GM21619 (cell line): Measurements from ENCODE around the gene NAA80.
"Not testable (repeated sequence)": the region's sequence is repeated elsewhere in the genome, so short reads cannot be mapped to it uniquely, and the experiment has no call there.

Source experiments
- ATAC-seq: cut with Tn5 transposase; IDR thresholded peaks from one replicate; pipeline ENCODE4 v1.9.1; 2021; ENCODE audit not compliant: unreplicated experiment

NAA80 gene

GRCh38 chr3:50316657-50317242 lies 17.5 kb upstream of the NAA80 start:
- ATAC-seq, result no peak

- ATAC-seq, result no peak
Measured at GRCh38 chr3:50314816-50315215, 15.6 kb upstream of the NAA80 start.

DNA sequence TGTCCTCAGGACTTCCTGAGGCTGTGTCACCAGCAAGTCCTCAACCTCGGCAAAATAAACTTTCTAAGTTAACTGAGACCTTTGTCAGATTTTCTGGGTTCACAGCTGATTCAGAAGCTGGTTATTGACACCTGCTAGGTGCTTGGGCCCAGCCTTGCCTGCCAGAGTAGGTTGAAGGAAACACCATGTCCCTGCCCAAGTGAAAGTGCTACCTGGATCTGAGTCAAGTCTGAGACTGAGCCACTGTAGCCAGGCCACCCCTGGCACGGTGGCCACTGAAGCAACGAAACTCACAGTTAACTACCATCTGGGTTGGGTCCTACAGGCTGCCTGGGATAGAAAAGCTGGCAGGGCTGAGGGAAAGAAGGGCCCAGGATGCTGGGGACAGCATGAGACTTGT lies 15.1 kb upstream of the NAA80 start:
- no peak for ATAC-seq

- not testable (repeated sequence) for ATAC-seq
Measured at GRCh38 chr3:50312041-50312440, 12.8 kb upstream of the NAA80 start.

DNA sequence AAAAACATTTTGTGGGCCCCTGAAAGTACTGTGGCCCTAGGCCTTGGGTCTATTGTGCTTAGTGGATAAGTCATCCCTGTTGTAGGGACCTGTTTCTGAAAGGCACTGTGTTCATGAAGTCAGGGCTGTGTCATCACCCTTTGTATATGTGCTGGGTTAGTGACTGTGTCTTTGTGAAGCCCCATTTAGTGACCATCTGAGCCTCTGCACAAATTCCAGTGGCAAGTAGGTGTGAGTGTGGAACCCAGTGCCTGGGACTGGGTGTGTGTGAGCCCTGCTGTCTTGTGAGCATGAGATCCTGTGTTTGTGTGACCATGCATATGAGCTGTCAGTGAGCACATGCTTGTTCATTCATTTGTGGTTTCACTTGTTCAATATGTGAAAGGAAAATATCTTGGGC lies 5.4 kb upstream of the NAA80 start:
- no peak for ATAC-seq

GRCh38 chr3:50303013-50303815 lies 4.0 kb upstream of the NAA80 start, which contains the start of gene HYAL1:
Gene HYAL1, minus strand, starts transcription at chr3:50303574. Its CDS starts 618 bp downstream, at chr3:50302956.
- ATAC-seq, result no peak

DNA sequence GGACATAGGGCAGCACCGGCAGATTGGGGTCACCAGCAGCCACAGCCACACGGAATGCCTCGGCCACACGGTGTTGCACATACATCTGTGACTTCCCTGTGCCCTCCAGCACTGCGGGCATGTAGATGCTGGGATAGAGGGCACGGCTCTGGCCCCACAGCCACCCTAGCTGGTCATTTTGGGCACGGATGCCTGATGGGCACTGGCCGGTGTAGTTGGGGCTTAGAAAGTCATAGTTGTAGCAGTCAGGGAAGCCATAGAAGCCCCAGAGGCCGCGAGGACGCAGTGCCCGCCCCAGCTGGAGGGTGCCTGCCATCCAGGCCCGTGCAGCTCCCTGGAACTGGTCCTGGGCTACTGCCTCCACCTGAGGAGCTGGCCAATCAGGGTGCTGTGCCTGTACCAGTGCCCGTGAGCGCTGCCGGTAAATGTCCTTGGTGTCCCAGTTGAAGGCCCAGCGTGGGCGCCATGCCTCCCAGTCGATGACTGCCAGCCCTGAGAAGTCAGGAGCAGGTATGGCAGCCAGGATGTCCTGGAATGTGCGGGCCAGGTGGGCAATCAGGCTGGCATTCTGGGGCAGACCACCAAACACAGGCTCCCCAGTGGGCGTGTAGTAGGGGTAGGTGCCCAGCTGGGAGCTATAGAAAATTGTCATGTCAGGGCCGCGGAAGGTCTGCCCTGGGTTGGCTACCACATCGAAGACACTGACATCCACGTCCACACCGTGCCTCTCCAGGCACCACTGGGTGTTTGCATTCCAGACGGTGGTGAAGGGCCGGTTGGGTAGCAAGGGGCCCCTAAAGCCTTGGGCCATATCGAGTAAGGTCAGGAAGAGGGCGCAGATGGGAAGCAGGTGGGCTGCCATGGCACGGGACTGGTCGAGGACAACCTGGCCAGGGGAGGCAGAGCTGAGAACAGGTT lies 3.1 kb upstream of the NAA80 start:
- ATAC-seq, result no peak

GRCh38 chr3:50300681-50301254 lies 1.6 kb upstream of the NAA80 start:
- ATAC-seq, result no peak

DNA sequence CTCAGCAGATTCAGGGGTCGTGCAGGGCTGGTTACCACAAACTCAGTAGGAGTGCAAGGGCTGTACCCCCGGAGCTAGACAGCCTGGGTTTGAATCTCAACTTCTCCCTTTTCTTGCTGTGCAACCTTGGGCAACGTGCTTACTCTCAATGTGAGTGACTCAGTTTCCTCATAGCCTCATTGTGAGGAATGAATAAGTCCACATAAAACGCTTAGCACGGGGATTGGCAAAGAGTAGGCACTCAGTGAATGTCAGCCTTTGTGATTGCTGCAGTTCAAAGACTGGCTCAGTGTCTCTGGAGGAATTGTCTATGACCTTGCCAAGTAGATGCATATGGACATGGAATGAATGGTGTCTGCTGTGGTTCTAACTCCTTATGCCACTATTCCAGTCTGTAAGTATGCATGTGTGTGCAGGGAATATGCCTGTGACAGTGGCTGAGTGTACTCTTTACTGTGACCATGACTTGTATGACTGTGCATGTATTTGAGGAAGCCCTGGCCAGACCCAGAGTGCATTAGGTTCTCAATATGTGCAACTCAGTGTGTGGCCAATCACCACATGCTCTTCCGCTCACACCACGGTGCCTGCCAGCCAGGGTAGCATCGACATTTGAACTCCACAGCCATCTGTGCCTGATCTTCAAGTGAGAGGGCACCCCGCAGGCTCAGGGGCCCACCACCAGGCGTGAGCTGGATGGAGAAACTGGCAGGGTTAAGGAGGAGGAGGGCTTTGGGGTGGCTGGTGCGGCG lies 900 bp upstream of the NAA80 start:
- no peak for ATAC-seq

- ATAC-seq, result no peak
Measured at GRCh38 chr3:50299638-50299928, 378 bp upstream of the NAA80 start.

GRCh38 chr3:50297896-50298725 lies 1.1 kb downstream of the NAA80 start:
- ATAC-seq, result no peak

DNA sequence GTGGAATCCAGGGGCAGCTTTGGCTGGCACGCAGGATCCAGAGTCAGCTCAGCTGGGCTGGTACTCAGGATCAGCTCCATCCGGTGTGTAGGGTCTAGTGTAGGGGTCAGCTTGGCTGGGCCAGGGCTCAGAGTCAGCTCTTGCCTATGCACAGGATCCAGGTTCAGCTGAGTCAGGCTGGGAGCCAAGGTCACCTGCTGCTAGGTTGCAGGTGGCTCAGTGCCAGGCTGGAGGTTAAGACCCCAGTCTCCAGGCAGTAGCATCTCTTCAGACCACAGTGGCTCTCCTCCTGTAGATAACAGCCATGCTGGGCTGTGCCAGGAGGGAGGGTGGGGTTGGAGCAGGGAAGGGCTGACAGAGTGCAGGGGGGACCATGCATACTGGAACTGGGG lies 1.8 kb downstream of the NAA80 start:
- ATAC-seq, result no peak

- no peak for ATAC-seq
Measured at GRCh38 chr3:50296721-50297383, 2.4 kb downstream of the NAA80 start.

DNA sequence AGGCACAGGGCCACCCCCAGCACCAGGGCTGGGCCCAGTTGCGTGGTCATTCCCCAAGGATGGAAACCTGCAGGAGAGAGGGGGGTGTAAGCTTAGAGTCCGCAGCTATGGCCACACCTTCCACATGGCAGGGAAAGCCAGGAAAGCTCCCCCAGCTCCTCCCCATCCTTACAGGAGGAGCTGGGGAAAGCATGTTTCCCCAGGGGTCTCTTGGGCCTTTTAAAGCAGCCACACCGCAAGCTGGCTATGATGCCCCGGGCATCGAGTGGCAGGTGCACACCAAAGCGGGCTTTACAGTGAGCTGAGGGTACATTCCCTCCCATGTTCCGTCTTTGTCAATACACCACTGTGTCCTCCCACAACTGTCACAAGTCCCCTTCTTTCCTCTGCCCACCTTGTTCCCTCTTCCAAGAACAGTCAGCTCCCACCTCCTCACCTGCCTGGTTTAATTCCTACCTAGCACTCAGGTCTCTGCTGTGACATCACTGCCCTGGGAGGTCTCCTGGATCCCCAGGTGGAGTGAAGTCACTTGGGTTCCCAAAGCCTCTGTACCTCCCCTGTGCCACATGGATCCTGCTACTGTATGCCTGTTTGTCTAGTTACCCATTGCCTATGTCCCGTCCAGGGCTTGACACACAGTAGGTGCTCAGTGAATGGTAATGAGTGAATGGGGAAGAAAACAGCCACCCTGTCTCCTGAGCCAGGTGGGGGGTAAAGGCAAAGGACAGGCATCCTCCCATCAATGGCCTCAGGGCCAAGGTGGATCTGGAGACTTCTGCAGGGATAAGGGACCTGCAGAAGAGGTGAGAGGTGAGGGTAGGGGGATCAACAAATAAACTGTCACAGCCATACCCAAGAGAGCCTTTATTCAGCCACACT lies 3.4 kb downstream of the NAA80 start:
- no peak for ATAC-seq

GRCh38 chr3:50294492-50295403 lies 4.5 kb downstream of the NAA80 start:
- ATAC-seq, result no peak

DNA sequence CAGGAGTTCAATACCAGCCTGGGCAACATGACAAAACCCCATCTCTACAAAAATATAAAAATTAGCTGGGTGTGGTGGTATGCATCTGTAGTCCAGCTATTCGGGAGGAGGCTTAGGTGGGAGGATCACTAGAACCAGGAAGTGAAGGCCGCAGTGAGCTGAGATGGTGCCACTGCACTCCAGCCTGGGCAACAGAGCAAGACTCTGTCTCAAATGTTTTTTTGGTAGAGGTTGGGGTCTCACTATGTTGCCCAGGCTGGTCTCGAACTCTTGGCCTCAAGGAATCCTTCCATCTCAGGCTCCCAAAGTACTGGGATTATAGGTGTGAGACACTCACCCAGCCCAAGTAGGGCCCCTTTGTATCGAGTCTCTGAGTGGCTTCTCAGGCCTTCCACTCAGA lies 5.1 kb downstream of the NAA80 start:
- no peak for ATAC-seq

DNA sequence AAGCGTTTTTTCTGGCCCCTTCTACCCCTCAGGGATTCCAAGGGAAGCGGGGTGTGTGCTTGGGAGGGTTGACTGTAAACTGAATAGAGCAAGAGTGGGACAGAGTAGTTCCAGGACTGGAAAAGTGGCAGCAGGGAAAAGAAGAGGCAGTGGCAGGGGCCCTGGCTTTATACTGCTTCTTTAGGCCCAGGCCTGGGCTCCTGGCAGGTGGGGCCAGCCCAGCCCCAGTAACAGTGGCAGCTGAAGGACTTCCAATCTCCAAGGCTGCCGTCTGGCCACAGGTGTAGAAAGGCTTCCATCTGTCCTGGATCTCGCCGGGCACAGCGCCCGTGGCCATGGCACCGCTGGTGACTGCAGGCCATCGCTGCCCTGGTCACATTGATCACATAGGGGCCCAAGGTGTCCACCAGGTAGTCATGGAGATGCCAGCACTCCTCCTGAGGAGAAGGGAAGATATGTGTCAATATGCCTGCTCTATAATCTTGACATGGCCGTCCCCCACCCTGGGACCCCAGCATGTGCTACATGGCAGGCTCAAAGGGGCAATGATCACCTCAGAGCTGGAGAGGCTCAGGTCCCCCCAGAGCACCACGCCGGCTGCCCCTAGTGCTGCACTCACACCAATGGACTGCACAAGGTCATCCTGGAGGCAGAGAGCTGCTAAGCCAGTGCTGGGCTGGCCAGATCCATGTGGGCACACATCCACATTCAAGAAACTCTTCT lies 6.0 kb downstream of the NAA80 start:
- no peak for ATAC-seq
